Regular cardiac myocyte (primary cell): Measurements from ENCODE around the gene MCF2L. TPM values are rescaled to one million over a fixed set of nuclear protein-coding genes. Genes with fewer than 3 reads are reported as not detected.

Source experiments
- total RNA-seq: library from RNA; depleted of rRNA; stranded (reverse); fragments of >200 nt; gene quantifications from 2 replicates; pipeline ENCODE4 v1.2.3, GENCODE V29; 2014

MCF2L gene
- 0.19 and 0.28 TPM in 2 replicates for total RNA-seq

GRCh38 chr13:112968910-112969691, at the start of gene MCF2L:
MCF2L (plus strand) TSS chr13:112969214; CDS start chr13:112969380, 166 bp downstream.

GRCh38 chr13:113105032-113105920, 136.3 kb downstream of the MCF2L start, which contains the start of gene F7:
F7 (plus strand) TSS chr13:113105791; CDS start chr13:113105842, 51 bp downstream.

GRCh38 chr13:113122550-113123225, 153.7 kb downstream of the MCF2L start, which contains the start of gene F10:
F10 (plus strand) TSS chr13:113122799; CDS start chr13:113122856, 57 bp downstream.

Other genes with a start within 250 kb of the MCF2L start
- gene F7, start 136.6 kb downstream of the MCF2L start, total RNA-seq, result not detected in 2 replicates
- 4.2 and 12.1 TPM in 2 replicates for gene F10, start 153.6 kb downstream of the MCF2L start, total RNA-seq
- gene PROZ, start 189.4 kb downstream of the MCF2L start, total RNA-seq, result not detected in 2 replicates
- gene PCID2, start 239.5 kb downstream of the MCF2L start, total RNA-seq, result 63.8 and 80.1 TPM in 2 replicates
- gene CUL4A, start 240.4 kb downstream of the MCF2L start, total RNA-seq, result 150 and 157 TPM in 2 replicates